IMR-90 (cell line): ENCODE measurements around the gene EBF3. TPM values are rescaled to one million over a fixed set of nuclear protein-coding genes. Genes with fewer than 3 reads are reported as not detected.

ENCODE experiments used
- ATAC-seq: fragments of 200-7000 bp; cut with Tn5 transposase; 2 replicates; pipeline ENCODE4 v1.9.1; 2020; ENCODE audit warnings: low read depth, mild to moderate bottlenecking, moderate library complexity
- BruUV-seq: library from RNA; stranded (reverse); fragments of 400-500 nt; replicated peaks from 2 replicates; lab custom pipeline; 2021; lab: Mats Ljungman, UMichigan
- CTCF ChIA-PET: fragments of 300-600 bp; formaldehyde crosslinking; extraction: SDS; loops from one replicate; lab custom pipeline; 2021; ENCODE audit warnings: antibody characterized with exemption; lab: Yijun Ruan, JAX
- POLR2A ChIA-PET: fragments of 300-600 bp; sonication (Branson Sonifier 250); formaldehyde crosslinking; loops from one replicate; lab custom pipeline; 2022; ENCODE audit warnings: antibody characterized with exemption; ENCODE audit not compliant: unreplicated experiment; lab: Charles Lee
- DNase-seq: peaks from one replicate; pipeline ENCODE4 v3.0.0; 2013
- H2AFZ ChIP-seq: replicated peaks from 2 replicates; pipeline ENCODE3; 2013; ENCODE audit warnings: low read length, mild to moderate bottlenecking; ENCODE audit not compliant: poor library complexity
- H2AK5ac ChIP-seq: 2 replicates; pipeline ENCODE4 v1.6.1; 2013; ENCODE audit warnings: low read depth, low read length, inconsistent platforms
- H2AK9ac ChIP-seq: replicated peaks from 2 replicates; pipeline ENCODE3; 2013; ENCODE audit warnings: mild to moderate bottlenecking, low read depth, low read length, moderate library complexity; ENCODE audit not compliant: poor library complexity
- H2BK120ac ChIP-seq: 2 replicates; pipeline ENCODE4 v1.6.1; 2013; ENCODE audit warnings: low read depth, low read length, inconsistent platforms
- H2BK15ac ChIP-seq: 3 replicates; pipeline ENCODE4 v1.6.1; 2013; ENCODE audit warnings: low read depth, low read length, inconsistent platforms
- H2BK20ac ChIP-seq: 2 replicates; pipeline ENCODE4 v1.6.1; 2013; ENCODE audit warnings: low read depth, mild to moderate bottlenecking, inconsistent platforms, low read length, moderate library complexity
- H2BK5ac ChIP-seq: 2 replicates; pipeline ENCODE4 v1.6.1; 2013; ENCODE audit warnings: mild to moderate bottlenecking, low read depth, low read length, inconsistent platforms; ENCODE audit not compliant: poor library complexity, severe bottlenecking
- H3K14ac ChIP-seq: replicated peaks from 2 replicates; pipeline ENCODE4 v1.6.1; 2013; ENCODE audit warnings: low read depth, low read length, inconsistent platforms
- H3K18ac ChIP-seq: 2 replicates; pipeline ENCODE4 v1.6.1; 2013; ENCODE audit warnings: low read depth, low read length, control low read depth
- H3K23ac ChIP-seq: 2 replicates; pipeline ENCODE4 v1.6.1; 2013; ENCODE audit warnings: low read depth, low read length, inconsistent platforms
- H3K27ac ChIP-seq: 2 replicates; pipeline ENCODE4 v1.5.1; 2013; ENCODE audit warnings: mild to moderate bottlenecking, control low read depth, low read length; ENCODE audit not compliant: insufficient read depth
- H3K27me3 ChIP-seq: 2 replicates; pipeline ENCODE4 v1.6.1; 2013; ENCODE audit warnings: low read length; ENCODE audit not compliant: control insufficient read depth, insufficient read depth
- H3K36me3 ChIP-seq: 2 replicates; pipeline ENCODE4 v1.6.1; 2013; ENCODE audit warnings: low read length, mixed read lengths; ENCODE audit not compliant: control insufficient read depth, insufficient read depth
- H3K4ac ChIP-seq: 2 replicates; pipeline ENCODE4 v1.6.1; 2013; ENCODE audit warnings: low read depth, low read length, inconsistent platforms
- H3K4me1 ChIP-seq: 2 replicates; pipeline ENCODE4 v1.6.1; 2013; ENCODE audit warnings: low read length, mixed read lengths; ENCODE audit not compliant: control insufficient read depth, insufficient read depth
- H3K4me2 ChIP-seq: 2 replicates; pipeline ENCODE4 v1.6.1; 2013; ENCODE audit warnings: low read depth, mild to moderate bottlenecking, control low read depth, low read length, moderate library complexity
- H3K4me3 ChIP-seq: 2 replicates; pipeline ENCODE4 v1.5.1; 2013; ENCODE audit warnings: low read depth, mild to moderate bottlenecking, control low read depth, low read length, moderate library complexity; ENCODE audit not compliant: insufficient read depth
- H3K56ac ChIP-seq: 2 replicates; pipeline ENCODE4 v1.6.1; 2013; ENCODE audit warnings: low read length, inconsistent platforms; ENCODE audit not compliant: insufficient read depth; ENCODE audit errors: extremely low read depth
- H3K79me1 ChIP-seq, 2 experiments: 2 replicates each; pipeline ENCODE4 v1.6.1; 2013; ENCODE audit warnings: low read length in 2 of 2, inconsistent platforms in 1 of 2, low read depth in 1 of 2
- H3K9ac ChIP-seq: 2 replicates; pipeline ENCODE4 v1.6.1; 2013; ENCODE audit warnings: low read depth, low read length, control low read depth
- H3K9me1 ChIP-seq: 2 replicates; pipeline ENCODE4 v1.6.1; 2013; ENCODE audit warnings: low read length, inconsistent platforms; ENCODE audit not compliant: insufficient read depth
- H3K9me3 ChIP-seq: 2 replicates; pipeline ENCODE4 v1.6.1; 2013; ENCODE audit warnings: low read length; ENCODE audit not compliant: control insufficient read depth, insufficient read depth
- H4K20me1 ChIP-seq: 2 replicates; pipeline ENCODE4 v1.6.1; 2013; ENCODE audit warnings: low read length, inconsistent platforms; ENCODE audit not compliant: insufficient read depth
- H4K5ac ChIP-seq: 2 replicates; pipeline ENCODE4 v1.6.1; 2013; ENCODE audit warnings: mild to moderate bottlenecking, low read depth, low read length, control low read depth
- H4K8ac ChIP-seq, 2 experiments: 2 replicates each; pipeline ENCODE4 v1.6.1; 2013; ENCODE audit warnings: low read depth in 2 of 2, low read length in 2 of 2, control low read depth in 1 of 2, inconsistent platforms in 1 of 2
- H4K91ac ChIP-seq: 2 replicates; pipeline ENCODE4 v1.6.1; 2013; ENCODE audit warnings: low read depth, low read length, inconsistent platforms; ENCODE audit not compliant: insufficient read depth
- CHD1 ChIP-seq: IDR thresholded peaks from 2 replicates; pipeline ENCODE4 v1.6.1; 2012; ENCODE audit warnings: low read depth, low read length, improper control_type of control experiment
- FOS ChIP-seq: fragments of 150-350 bp; IDR thresholded peaks from 2 replicates; pipeline ENCODE4 v1.6.1; 2016; ENCODE audit warnings: low read depth, low read length
- WGBS, 2 experiments: methylation state at CpG; one replicate each; pipeline versions ENCODE4 v1.1.5 to v1.1.7; 2013; ENCODE audit warnings: missing lambda C conversion rate in 2 of 2; ENCODE audit not compliant: insufficient read length in 1 of 2; ENCODE audit errors: extremely low coverage in 2 of 2; 5-methylcytosine and 5-hydroxymethylcytosine counted together
- dilution Hi-C: fragments of 300-500 bp; cut with HindIII; formaldehyde crosslinking; loops from one replicate; pipeline ENCODE4 v1.14.3; 2018; ENCODE audit warnings: low sequenced_read_pairs; ENCODE audit not compliant: unreplicated experiment
- in situ Hi-C: fragments of 300-500 bp; cut with MboI; formaldehyde crosslinking; loops from 3 replicates; pipeline ENCODE4 v1.14.3; 2019; ENCODE audit warnings: low sequenced_read_pairs, inconsistent platforms, mixed read lengths
- intact Hi-C: fragments of 100-400 bp; cut with micrococcal nuclease; formaldehyde crosslinking; loops from 2 replicates; pipeline ENCODE4 v1.10.0; 2022
- polyA plus RNA-seq, 3 experiments: library from polyadenylated mRNA; depleted of rRNA; stranded (reverse); fragments of >200 nt; gene quantifications; 2 replicates each; pipeline ENCODE4 v1.2.3, GENCODE V29; 2012; ENCODE audit warnings: low replicate concordance in 1 of 3
- total RNA-seq: library from RNA; depleted of rRNA; stranded (reverse); fragments of >200 nt; gene quantifications from 2 replicates; pipeline ENCODE4 v1.2.3, GENCODE V29; 2012

EBF3 gene
- total and polyA plus RNA-seq, 2 of the 4 experiments (the other 2 are of a cell fraction), result 0.36 to 0.70 TPM

- Histone ChIP-seq H3K14ac (no peak overlapping the region), H2BK20ac (no peak overlapping the region), H3K56ac (no peak overlapping the region), H3K9me1 (no peaks in the 10 kb centered on the region), H3K4me2 (no peak overlapping the region), H3K23ac (no peak overlapping the region), H3K27ac (no peak overlapping the region), H3K9me3 (peaks cover 30% of the 10 kb centered on the region), H2AK9ac (no peak overlapping the region), H3K4ac (no peak overlapping the region), H2BK15ac (no peak overlapping the region), H3K18ac (no peak overlapping the region), H3K4me3 (no peak overlapping the region), H3K4me1 (no peaks in the 10 kb centered on the region), H2AFZ (no peak overlapping the region), H3K36me3 (no peaks in the 10 kb centered on the region), H3K9ac (no peak overlapping the region), H2BK5ac (no peak overlapping the region), H2AK5ac (no peak overlapping the region), H4K20me1 (no peaks in the 10 kb centered on the region), H3K79me1 (no peaks in the 10 kb centered on the region), H3K27me3 (no peaks in the 10 kb centered on the region), H4K8ac (no peak overlapping the region), H2BK120ac (no peak overlapping the region), H4K91ac (no peak overlapping the region), H4K5ac (no peak overlapping the region)
- POLR2A ChIA-PET, result no interaction called here
- BruUV-seq, result no TSS peak
- no peak for DNase-seq
- WGBS, 2 experiments, result 73% methylated on average over 3 of the region's 13 CpGs; no CpG with 5 or more reads in 1 of the 2 experiments
- in situ Hi-C loops, result no loop called here
- dilution Hi-C loops, result no loop called here
- intact Hi-C loops, result no loop called here
- ATAC-seq, result no peak
- TF ChIP-seq FOS (no peak), CHD1 (no peak)
- CTCF ChIA-PET, result no interaction called here
Observed at GRCh38 chr10:129809841-129810240, 154.2 kb downstream of the EBF3 start.
